ENCODE data around the gene RXYLT1. TPM values are rescaled to one million over a fixed set of nuclear protein-coding genes. Genes with fewer than 3 reads are reported as not detected.
A peak's percentile ranks its signal among the peaks of the same experiment; 100 is the strongest.

The RXYLT1 gene
- total RNA-seq, 1 donor from 2014 or later = 13.5 TPM

DNA sequence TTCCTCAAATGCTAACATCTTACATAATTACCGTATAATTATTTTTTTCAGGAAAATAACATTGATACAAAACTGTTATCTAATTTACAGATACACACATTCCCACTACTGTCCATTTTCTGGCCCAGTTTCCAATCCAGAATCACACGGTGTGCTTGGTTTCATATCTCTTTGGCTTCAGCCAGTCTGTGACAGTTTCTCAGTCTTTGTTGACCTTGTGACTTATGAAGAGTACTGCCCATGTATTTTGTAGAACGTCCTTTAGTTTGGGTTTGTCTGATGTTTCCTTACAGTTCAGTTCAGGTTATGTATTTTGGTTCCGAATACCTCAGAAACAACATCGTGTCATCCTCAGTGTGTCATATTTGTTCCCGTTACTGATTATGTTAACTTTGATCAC, 16.2 kb downstream of the RXYLT1 start:
- FAIRE-seq (no peak), DNase-seq (ENCODE audit: low spot score in 2 of 2) (no peak)

DNA sequence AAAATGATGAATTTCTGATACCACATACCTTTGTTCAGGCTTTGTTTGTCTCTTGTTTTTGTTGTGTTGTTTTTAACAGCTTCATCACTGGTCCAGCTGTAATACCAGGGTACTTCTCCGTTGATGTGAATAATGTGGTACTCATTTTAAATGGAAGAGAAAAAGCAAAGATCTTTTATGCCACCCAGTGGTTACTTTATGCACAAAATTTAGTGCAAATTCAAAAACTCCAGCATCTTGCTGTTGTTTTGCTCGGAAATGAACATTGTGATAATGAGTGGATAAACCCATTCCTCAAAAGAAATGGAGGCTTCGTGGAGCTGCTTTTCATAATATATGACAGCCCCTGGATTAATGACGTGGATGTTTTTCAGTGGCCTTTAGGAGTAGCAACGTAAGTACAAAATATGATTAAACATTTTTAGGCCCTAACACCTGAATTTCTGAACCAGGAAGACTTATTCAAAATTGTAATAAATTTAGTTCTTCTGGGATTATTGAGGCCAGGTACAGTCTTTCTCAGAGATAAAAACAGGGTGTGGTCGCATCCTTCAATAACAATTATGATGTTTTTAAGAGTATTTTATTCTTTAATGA, 22.4 kb downstream of the RXYLT1 start:
- DNase-seq (ENCODE audit: low spot score in 2 of 2) = peak in 1 of 2 donors; percentile 28
- peak; percentile 91 for FAIRE-seq

DNA sequence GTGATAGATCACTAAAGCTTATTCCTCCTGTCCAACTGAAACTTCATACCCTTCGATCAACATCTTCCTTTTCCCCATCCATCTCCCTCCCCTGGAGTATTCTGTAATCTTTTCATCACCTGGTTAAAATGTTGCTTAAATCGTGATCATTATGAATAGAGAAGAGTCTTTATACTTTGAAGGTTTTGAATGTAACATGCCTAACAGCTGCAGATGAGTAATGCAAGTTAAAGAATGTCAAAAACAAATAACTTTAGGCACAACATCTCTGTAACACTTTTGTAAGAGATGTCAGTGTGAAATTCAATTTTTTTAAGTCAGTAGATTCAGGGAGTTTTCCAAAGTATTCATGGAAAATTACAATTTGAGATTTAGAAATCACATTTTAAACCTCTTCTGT, 25.0 kb downstream of the RXYLT1 start:
- FAIRE-seq = no peak
- no peak for DNase-seq (ENCODE audit: low spot score in 2 of 2)

DNA sequence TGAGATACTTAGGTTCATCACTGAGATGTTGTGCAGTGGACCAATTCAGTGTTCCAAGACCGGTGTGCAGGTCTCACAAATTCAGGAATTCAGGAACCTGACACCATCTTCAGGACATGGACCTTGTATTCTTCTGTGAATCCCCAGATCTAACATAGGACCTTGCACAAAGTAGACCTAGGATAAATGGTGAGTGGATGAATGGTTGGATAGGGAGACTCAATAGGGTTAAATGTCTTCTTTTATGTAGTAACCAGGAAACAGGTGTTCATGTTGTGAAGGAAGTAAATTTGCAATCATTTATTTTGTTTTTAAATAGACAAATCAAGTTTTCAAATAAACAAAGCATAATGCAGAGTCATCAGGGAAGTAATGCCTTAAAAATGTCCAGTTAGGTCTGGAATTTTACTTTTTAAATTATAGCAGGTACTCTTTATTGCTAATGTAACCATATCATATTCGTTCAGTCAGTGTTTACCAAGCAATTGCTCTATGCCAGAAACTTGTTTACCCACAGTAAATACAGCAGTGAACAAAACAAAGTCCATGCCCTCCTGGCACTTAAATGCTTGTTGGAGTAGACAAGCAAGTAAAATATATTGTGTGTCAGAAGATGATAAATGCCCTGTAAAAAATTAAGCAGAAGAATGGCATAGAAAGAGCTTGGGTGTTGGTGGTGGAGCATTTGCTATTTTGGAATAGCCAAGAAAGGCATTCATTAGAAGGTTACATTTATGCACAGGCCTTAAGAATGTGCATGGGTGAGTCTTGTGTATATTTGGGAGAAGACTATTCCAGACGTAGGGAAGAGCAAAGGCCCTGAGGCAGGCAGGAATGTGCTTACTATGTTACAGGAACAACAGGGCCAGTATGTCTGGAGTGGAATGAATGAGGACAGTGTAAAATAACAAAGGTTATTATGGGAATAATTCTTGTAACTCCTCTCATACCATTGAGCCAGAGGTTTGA, 26.3 kb downstream of the RXYLT1 start:
- FAIRE-seq = no peak

DNA sequence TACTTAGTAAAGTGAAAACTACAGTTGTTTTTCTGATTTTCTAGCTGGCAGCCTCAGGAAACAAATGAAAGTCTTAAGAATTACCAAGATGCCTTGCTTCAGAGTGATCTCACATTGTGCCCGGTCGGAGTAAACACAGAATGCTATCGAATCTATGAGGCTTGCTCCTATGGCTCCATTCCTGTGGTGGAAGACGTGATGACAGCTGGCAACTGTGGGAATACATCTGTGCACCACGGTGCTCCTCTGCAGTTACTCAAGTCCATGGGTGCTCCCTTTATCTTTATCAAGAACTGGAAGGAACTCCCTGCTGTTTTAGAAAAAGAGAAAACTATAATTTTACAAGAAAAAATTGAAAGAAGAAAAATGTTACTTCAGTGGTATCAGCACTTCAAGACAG, 28.9 kb downstream of the RXYLT1 start:
- FAIRE-seq (no peak), DNase-seq (ENCODE audit: low spot score in 2 of 2) (no peak)

More for the DNA sequence above, 26.3 kb downstream of the RXYLT1 start:
- DNase-seq (ENCODE audit: low spot score in 2 of 2) = no peak

DNA sequence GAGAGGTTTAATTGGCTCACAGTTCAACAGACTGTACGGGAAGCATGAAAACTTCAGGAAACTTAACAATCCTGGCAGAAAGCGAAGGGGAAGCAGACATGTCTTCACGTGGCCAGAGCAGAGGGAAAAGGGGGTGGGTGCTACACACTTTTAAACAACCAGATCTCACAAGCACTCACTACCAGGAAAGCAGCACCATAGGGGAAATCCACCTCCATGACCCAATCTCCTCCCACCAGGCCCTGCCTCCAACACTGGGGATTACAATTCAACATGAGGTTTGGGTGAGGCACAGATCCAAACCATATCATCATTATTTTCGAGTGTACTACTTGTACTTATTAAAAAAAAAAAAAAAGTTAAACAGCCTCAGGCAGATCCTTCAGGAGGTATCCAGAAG, 29.9 kb downstream of the RXYLT1 start:
- DNase-seq (ENCODE audit: low spot score in 2 of 2) (no peak), FAIRE-seq (no peak)

DNA sequence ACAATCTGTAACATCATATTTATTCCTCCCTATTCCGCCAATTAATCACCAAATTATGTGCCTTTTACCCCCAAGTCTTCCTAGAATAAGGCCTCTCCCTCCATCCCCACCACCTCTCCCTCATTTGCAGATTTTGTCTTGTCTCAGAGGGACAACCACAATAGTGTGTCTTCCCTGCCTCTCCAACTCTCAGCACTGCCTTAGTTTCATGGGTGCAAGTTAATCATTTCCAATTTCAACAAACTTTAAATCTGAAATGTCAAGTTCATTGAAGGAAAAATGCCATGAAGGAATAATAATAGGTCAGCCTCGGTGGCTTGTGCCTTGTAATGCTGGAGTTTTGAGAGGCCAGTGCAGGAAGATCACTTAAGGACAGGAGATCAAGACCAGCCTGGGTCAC, 31.6 kb downstream of the RXYLT1 start:
- DNase-seq (ENCODE audit: low spot score in 2 of 2) (no peak), FAIRE-seq (no peak)

DNA sequence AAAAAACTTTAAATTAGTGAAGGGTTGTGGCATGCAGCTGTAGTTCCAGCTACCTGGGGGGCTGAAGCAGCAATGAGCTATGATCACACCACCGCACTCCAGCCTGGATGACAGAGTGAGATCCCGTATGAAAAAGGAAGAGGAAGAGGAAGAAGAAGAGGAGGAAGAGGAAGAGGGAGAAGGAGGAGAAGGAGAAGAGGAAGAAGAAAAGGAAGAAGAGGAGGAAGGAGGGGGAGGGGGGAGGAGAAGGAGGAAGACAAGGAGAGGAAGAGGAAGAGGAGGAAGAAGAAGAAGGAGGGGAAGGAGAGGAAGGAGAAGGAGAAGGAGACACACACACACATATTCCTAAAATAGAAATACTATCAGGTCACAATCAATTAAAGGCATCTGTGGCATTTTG, 32.0 kb downstream of the RXYLT1 start:
- FAIRE-seq = no peak

DNA sequence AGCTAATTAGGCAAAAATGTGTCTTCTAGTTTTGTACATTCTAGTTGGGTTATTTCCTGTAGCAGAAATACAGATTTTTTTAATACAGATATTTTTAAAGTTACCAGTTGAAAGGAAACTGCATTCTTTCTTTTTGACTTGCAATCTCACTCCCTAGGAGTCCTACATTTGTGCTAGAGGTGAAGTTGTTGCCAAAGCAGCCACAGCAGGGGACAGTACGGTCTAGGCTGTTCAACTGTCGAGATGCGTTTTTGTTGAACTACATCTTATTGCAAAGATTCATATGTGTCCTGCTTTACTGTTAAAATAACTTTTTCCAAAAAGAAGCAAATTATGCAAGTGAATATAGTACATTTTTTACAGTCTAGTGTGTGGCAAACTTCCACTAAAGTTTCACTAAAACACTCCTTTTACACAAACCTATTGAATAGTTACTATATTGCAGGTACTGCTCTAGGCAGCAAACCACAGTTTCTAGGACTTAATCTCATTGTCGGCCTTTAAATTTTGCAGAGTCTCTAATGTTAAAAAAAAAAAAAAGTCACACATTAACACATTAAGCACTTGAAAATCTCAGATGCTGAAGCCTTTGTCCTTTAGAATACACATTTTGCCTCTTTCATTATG, 34.5 kb downstream of the RXYLT1 start:
- DNase-seq (ENCODE audit: low spot score in 2 of 2) = no peak
- no peak for FAIRE-seq

More for the DNA sequence above, 32.0 kb downstream of the RXYLT1 start:
- DNase-seq (ENCODE audit: low spot score in 2 of 2) = no peak

DNA sequence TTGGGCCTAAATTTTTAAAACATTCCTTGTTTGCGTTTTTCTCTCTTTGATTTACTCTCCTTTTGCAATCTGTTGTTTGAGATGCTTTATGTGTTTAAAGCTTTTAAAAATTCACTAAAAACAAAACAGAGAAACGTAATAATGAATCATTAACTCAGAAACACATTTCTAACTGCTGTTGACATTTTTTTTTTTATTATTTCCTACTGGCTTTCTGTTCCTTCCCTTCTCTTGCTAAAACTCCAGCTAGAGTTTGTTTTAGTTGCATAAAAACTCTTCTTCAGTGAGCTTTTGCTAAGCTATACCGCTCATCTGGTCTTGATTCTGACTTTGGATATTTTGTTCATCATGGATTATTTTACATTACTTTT, 35.8 kb downstream of the RXYLT1 start:
- FAIRE-seq (no peak), DNase-seq (ENCODE audit: low spot score in 2 of 2) (no peak)

DNA sequence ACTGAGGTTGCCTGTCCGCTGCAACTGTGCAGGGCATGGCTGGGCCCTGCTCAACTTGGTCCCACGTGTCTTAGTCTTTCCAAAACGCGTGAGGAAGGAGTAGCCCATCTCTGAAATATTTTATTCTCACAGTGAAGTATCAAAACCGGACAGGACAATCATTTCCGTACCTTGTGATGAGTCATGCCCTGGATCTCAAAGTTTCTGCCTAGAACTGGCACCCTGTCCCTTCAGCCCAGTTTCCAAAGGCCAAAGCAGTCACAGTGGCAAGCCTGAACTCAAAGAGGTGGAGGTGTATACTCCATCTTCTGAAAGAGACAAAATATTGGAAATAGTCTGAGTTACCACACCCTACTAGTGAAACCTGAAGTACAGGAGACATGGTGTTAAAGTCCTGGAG, 36.3 kb downstream of the RXYLT1 start:
- no peak for FAIRE-seq
- DNase-seq (ENCODE audit: low spot score in 2 of 2) = no peak

DNA sequence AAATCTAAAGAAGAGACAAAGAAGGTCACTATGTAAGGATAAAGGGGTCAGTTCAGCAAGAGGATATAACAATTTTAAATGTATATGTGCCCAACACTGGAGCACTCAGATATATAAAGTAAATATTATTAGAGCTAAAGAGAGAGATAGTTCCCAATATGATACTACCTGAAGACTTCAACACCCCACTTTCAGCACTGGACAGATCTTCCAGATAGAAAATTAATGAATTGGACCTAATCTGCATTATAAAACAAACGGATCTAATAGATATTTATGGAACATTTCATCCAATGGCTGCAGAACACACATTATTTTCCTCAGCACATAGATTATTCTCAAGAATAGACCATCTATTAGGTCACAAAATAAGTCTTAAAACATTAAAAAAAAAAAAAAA, 40.7 kb downstream of the RXYLT1 start:
- DNase-seq (ENCODE audit: low spot score in 2 of 2) (no peak), FAIRE-seq (no peak)

DNA sequence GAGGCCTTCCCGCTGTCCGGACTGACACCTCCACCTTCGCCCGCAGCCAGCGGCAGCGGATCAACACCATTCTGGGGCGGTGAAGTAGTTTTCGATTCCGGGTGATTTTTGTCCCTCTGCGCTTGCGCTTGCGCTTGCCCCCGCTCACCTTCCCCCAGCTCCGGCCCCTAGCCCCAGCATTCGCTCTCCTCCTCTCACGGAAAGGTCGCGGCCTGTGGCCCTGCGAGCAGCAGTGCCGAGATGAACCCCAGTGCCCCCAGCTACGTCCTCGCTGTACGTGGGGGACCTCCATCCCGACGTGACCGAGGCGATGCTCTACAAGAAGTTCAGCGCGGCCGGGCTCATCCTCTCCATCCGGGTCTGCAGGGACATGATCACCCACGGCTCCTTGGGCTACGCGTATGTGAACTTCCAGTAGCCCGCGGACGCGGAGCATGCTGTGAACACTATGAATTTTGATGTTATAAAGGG, 42.1 kb downstream of the RXYLT1 start:
- no peak for DNase-seq (ENCODE audit: low spot score in 2 of 2)

DNA sequence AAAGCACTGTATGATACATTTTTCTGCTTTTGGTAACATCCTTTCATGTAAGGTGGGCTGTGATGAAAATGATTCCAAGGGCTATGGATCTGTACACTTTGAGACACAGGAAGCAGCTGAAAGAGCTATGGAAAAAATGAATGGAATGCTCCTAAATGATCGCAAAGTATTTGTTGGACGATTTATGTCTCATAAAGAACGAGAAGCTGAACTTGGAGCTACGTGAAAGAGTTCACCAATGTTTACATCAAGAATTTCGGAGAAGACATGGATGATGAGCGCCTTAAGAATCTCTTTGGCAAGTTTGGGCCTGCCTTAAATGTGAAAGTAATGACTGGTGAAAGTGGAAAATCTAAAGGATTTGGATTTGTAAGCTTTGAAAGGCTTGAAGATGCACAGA, 42.6 kb downstream of the RXYLT1 start:
- no peak for FAIRE-seq
- no peak for DNase-seq (ENCODE audit: low spot score in 2 of 2)

More for the DNA sequence above, 42.1 kb downstream of the RXYLT1 start:
- no peak for FAIRE-seq

DNA sequence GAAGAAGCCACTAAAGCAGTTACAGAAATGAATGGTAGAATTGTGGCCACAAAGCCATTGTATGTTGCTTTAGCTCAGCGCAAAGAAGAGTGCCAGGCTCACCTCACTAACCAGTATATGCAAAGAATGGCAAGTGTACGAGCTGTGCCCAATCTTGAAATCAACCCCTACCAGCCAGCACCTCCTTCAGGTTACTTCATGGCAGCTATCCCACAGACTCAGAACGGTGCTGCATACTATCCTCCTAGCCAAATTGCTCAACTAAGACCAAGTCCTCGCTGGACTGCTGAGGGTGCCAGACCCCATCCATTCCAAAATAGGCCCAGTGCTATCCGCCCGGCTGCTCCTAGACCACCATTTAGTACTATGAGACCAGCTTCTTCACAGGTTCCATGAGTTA, 43.3 kb downstream of the RXYLT1 start:
- DNase-seq (ENCODE audit: low spot score in 2 of 2) = no peak
- FAIRE-seq = no peak

DNA sequence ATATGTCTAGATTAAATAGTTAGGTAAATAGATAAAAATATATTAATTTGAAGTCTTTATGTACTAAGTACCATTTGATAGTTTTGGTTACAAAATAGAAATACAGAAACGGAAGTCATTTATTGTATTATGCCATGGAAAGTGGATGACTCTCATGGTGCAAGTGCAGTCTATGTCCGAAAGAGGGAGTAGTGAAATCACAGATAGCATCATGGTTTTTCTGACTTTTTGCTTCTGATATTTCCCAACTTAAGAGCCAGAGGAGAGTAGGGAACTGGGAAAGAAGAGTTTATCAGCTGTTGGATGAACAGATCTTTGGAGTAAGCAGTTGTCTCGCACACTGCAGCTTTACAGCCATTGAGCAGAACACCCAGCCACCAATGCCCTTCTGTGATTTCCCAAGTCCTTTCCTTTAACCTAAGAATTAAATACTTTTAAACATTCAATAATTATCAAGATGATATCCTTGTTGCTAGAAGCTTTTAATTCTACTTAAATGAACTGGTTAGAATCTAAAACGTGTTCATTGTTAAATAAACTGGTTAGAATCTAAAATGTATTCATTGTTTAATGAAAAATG, 46.4 kb downstream of the RXYLT1 start:
- DNase-seq (ENCODE audit: low spot score in 2 of 2) (peak in 1 of 2 donors; percentile 60), FAIRE-seq (peak; percentile 68)

DNA sequence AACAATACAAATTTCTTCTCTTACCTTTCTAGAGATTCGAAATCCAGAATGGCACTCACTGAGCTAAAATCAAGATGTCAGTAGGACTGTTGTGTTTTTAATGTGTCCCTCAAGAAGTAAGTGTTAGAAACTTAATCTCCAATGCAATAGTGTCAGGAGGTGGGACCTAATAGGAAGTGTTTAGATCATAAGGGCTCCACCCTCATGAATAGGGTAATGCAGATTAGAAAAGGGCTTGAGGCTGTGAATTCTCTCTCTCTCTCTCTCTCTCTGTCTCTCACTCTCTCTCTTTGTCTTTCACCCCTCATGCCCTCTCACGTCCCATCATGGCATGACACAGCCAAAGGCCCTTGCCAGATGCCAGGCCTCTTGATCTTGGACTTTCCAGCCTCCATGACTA, 49.2 kb downstream of the RXYLT1 start:
- FAIRE-seq (no peak), DNase-seq (ENCODE audit: low spot score in 2 of 2) (no peak)

DNA sequence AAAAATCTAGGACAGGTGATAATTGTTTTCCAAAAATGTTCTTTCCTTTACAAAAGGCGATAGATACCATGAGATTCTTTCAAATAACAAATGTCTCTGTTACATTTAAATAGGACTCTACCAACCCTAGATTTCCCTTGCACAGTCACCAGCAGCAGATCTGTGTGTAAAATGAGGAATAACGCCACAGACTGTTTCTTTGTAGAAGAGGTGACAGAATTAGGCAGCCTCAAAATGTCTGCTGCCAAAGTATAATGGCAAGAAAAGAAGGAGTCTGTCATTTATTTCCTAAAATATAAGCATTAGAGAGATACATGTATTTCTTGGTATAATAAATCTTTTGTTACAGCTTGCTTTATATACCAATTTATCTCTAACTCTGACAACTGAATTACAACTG, 56.3 kb downstream of the RXYLT1 start:
- FAIRE-seq (no peak), DNase-seq (ENCODE audit: low spot score in 2 of 2) (no peak)

DNA sequence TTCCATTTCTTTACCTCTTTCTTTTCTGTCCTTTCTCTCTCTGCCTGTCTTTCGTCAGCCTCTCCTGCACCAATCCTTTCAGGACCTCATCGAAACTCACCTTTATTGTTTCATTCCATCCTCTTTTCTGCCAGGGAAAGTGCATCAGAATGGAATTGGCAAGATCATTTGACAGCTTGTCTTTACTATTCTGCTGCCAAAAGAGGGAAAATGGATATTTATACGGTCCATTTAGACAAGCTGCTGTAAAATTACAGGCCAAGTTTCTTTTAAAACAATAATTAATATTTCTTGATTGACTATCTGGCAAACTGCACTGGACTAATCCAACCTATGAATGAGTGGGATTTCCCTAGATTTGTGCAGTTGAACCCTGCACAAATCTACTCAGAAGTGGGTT, 57.2 kb downstream of the RXYLT1 start:
- FAIRE-seq (no peak), DNase-seq (ENCODE audit: low spot score in 2 of 2) (no peak)

DNA sequence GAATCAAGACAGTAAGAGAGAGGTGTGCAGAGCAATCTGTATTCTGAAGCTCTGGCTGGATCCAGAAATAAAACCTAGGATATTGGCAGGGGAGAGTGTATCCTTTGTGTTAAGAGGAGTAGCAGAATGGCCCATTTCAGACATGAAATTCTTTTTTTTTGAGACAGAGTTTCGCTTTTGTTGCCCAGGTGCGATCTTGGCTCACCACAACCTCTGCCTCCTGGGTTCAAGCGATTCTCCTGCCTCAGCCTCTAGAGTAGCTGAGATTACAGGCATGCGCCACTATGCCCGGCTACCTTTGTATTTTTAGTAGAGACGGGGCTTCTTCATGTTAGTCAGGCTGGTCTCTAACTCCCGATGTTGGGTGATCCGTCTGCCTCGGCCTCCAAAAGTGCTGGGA, 58.7 kb downstream of the RXYLT1 start:
- DNase-seq (ENCODE audit: low spot score in 2 of 2) = no peak
- no peak for FAIRE-seq

DNA sequence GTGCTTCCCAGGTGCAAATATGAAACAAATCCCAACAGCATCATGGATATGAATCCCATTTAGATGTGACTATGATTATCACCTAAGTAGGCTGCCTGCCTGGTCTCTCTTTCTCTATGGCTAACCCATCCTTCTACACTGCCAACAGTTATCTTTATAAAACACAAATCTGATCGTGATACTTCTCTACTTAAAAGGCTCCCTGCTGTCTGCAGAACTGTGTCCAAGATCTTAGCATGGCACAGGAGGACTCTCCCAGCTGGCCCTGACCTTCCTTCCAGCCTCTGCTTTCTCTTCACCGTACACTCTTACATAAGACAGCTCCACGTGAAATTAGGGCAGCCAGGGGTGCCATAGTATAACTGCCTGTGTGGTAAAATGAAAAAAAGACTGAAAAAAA, 61.3 kb downstream of the RXYLT1 start:
- DNase-seq (ENCODE audit: low spot score in 2 of 2) (no peak), FAIRE-seq (no peak)
